Measurements from ENCODE around the gene GDPD4. TPM values are rescaled to one million over a fixed set of nuclear protein-coding genes. Genes with fewer than 3 reads are reported as not detected.

The GDPD4 gene
- total RNA-seq, 1 experiment from 2014 or later: not detected

- no peak for DNase-seq (ENCODE audit: low spot score)
- TF ChIP-seq, protein P1, sequence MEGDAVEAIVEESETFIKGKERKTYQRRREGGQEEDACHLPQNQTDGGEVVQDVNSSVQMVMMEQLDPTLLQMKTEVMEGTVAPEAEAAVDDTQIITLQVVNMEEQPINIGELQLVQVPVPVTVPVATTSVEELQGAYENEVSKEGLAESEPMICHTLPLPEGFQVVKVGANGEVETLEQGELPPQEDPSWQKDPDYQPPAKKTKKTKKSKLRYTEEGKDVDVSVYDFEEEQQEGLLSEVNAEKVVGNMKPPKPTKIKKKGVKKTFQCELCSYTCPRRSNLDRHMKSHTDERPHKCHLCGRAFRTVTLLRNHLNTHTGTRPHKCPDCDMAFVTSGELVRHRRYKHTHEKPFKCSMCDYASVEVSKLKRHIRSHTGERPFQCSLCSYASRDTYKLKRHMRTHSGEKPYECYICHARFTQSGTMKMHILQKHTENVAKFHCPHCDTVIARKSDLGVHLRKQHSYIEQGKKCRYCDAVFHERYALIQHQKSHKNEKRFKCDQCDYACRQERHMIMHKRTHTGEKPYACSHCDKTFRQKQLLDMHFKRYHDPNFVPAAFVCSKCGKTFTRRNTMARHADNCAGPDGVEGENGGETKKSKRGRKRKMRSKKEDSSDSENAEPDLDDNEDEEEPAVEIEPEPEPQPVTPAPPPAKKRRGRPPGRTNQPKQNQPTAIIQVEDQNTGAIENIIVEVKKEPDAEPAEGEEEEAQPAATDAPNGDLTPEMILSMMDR (conservative IDR thresholded peaks at IDR 0.05; ENCODE audit: low read depth, low read length): no peak
- no peak for TF ChIP-seq EZH2 (IDR thresholded peaks at IDR 0.05; ENCODE audit: borderline replicate concordance, low read depth, low read length, poor library complexity, severe bottlenecking)
Observed at GRCh38 chr11:77174559-77174958, 126.9 kb downstream of the GDPD4 start.

GRCh38 chr11:77173494-77173893, 128.0 kb downstream of the GDPD4 start:
- H3K27ac ChIP-seq (ENCODE audit: low read depth, low read length, poor library complexity, severe bottlenecking): no peak overlapping the region
- DNase-seq (ENCODE audit: low spot score): no peak
- no peak overlapping the region for H3K4me3 ChIP-seq (ENCODE audit: low read depth, low read length, poor library complexity, severe bottlenecking)
- intact Hi-C loops (cut with micrococcal nuclease; ENCODE audit: unreplicated experiment): no loop called here
- BruUV-seq (replicated peaks): no TSS peak
- TF ChIP-seq, protein P1 (conservative IDR thresholded peaks at IDR 0.05; ENCODE audit: low read depth, low read length): no peak
- TF ChIP-seq EZH2 (IDR thresholded peaks at IDR 0.05; ENCODE audit: borderline replicate concordance, low read depth, low read length, poor library complexity, severe bottlenecking): no peak
- H3K27me3 ChIP-seq (replicated peaks; ENCODE audit: insufficient read depth, low read depth, low read length, poor library complexity): no peaks in the 10 kb centered on the region
- H3K9me3 ChIP-seq (ENCODE audit: low read depth, low read length, poor library complexity, severe bottlenecking): no peaks in the 10 kb centered on the region
- no peaks in the 10 kb centered on the region for H3K36me3 ChIP-seq (ENCODE audit: insufficient read depth, low read length, poor library complexity, severe bottlenecking)
- H3K4me1 ChIP-seq (ENCODE audit: insufficient read depth, low read length, poor library complexity, severe bottlenecking): no peaks in the 10 kb centered on the region
- CTCF ChIA-PET: no interaction called here
- POLR2A ChIA-PET (ENCODE audit: low non-redundant PET): no interaction called here

More at GRCh38 chr11:77174559-77174958, 126.9 kb downstream of the GDPD4 start:
- no peak overlapping the region for H3K4me3 ChIP-seq (ENCODE audit: low read depth, low read length, poor library complexity, severe bottlenecking)
- ChIA-PET CTCF (no interaction called here), POLR2A (ENCODE audit: low non-redundant PET) (no interaction called here)
- H3K27ac ChIP-seq (ENCODE audit: low read depth, low read length, poor library complexity, severe bottlenecking): no peak overlapping the region
- no TSS peak for BruUV-seq (replicated peaks)
- H3K9me3 ChIP-seq (ENCODE audit: low read depth, low read length, poor library complexity, severe bottlenecking): no peaks in the 10 kb centered on the region
- no peaks in the 10 kb centered on the region for H3K4me1 ChIP-seq (ENCODE audit: insufficient read depth, low read length, poor library complexity, severe bottlenecking)
- no peaks in the 10 kb centered on the region for H3K36me3 ChIP-seq (ENCODE audit: insufficient read depth, low read length, poor library complexity, severe bottlenecking)
- no peaks in the 10 kb centered on the region for H3K27me3 ChIP-seq (replicated peaks; ENCODE audit: insufficient read depth, low read depth, low read length, poor library complexity)
- intact Hi-C loops (cut with micrococcal nuclease; ENCODE audit: unreplicated experiment): no loop called here

DNA sequence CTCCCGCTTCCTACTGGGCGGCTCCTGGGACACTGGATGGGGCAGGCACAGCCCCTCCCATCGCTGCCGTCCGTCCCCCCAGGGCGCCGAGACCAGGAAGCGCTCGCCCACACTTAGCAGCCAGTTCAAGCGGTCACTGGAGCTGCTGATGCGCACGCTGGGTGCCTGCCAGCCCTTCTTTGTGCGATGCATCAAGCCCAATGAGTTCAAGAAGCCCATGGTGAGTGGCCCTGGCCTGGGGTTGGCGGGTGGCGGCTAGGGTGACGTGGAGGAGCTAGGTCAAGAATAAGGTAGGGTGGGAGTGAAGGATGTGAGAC, 128.9 kb downstream of the GDPD4 start:
- intact Hi-C loops (cut with micrococcal nuclease; ENCODE audit: unreplicated experiment): no loop called here
- POLR2A ChIA-PET (ENCODE audit: low non-redundant PET): interaction anchor here (0.6 kb wide), 1 partner anchor 20 kb away, joined by 3 read pairs; no protein-coding TSS in a partner anchor

More for the DNA sequence above, 128.9 kb downstream of the GDPD4 start:
- Histone ChIP-seq H3K27me3 (replicated peaks; ENCODE audit: insufficient read depth, low read depth, low read length, poor library complexity) (no peaks in the 10 kb centered on the region), H3K9me3 (ENCODE audit: low read depth, low read length, poor library complexity, severe bottlenecking) (no peaks in the 10 kb centered on the region), H3K36me3 (ENCODE audit: insufficient read depth, low read length, poor library complexity, severe bottlenecking) (no peaks in the 10 kb centered on the region), H3K4me1 (ENCODE audit: insufficient read depth, low read length, poor library complexity, severe bottlenecking) (no peaks in the 10 kb centered on the region), H3K27ac (ENCODE audit: low read depth, low read length, poor library complexity, severe bottlenecking) (no peak overlapping the region), H3K4me3 (ENCODE audit: low read depth, low read length, poor library complexity, severe bottlenecking) (no peak overlapping the region)
- no peak for TF ChIP-seq EZH2 (IDR thresholded peaks at IDR 0.05; ENCODE audit: borderline replicate concordance, low read depth, low read length, poor library complexity, severe bottlenecking)
- TF ChIP-seq, protein P1 (conservative IDR thresholded peaks at IDR 0.05; ENCODE audit: low read depth, low read length): no peak
- no TSS peak for BruUV-seq (replicated peaks)
- CTCF ChIA-PET: no interaction called here
- no peak for DNase-seq (ENCODE audit: low spot score)
